HepG2 (cell line): ENCODE data around the gene CS.

ENCODE experiments used
- KDM5B ChIP-seq: sonication (generic); formaldehyde crosslinking; IDR thresholded peaks from 2 replicates; pipeline ENCODE4 v1.4.0; 2020; ENCODE audit warnings: missing genetic modification reagents, mild to moderate bottlenecking, borderline replicate concordance
- SMAD1 ChIP-seq: sonication (generic); formaldehyde crosslinking; IDR thresholded peaks from 2 replicates; pipeline ENCODE4 v1.4.0; 2020; ENCODE audit warnings: missing genetic modification reagents, low read depth, mild to moderate bottlenecking, borderline replicate concordance
- SUZ12 ChIP-seq: fragments of 150-350 bp; IDR thresholded peaks from 2 replicates; pipeline ENCODE4 v1.6.1; 2014; ENCODE audit warnings: low read depth, low read length

GRCh38 chr12:56256326-56256960 is 43.7 kb downstream of the CS start:
- TF ChIP-seq KDM5B (CRISPR knock-in tag) = no peak
- no peak for TF ChIP-seq SMAD1
- TF ChIP-seq SUZ12 = no peak
